ENCODE results near the gene PKN1. TPM values are rescaled to one million over a fixed set of nuclear protein-coding genes. Genes with fewer than 3 reads are reported as not detected.
A peak's percentile ranks its signal among the peaks of the same experiment; 100 is the strongest.

The PKN1 gene
- total and polyA plus RNA-seq, 9 of the 15 experiments (the other 6 are each of a cell fraction or from before 2014, with no cell fraction given), result 0.30 to 228 (median 77.5) TPM

DNA sequence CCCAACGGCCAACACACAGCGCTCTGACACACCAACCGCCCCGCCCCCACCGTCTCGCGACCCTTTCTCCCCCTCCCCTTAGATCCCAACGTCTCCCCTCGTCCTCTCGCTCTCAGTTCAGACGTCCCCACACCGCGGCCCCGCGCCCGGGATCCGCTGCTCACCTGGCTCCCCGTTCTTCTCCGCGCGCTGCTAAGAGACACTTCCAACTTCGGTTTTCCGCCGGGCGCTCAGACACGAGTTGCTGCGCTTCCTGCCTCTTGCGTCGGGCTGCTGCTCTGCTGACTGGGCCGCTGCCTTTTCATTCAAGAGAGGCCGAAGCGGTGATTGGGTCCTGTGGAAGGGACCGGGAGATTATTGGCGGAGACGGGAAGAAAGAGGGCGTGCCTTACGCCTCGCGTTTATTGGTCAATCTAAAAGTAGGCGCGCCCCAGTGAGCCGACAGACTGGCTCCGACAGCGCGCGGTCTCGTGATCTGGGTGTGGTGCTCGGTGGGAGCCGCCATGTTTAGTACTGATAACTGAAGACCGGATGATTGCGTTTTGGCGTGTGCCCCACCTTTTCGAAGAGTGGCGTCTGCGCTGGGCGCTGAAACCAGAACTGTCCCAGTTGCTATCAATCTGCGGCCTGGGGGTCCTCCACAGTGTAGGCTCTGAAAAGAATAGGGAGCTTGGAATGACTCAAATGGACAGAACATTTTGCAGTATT lies 13.8 kb upstream of the PKN1 start, which contains the start of gene DDX39A (continued):
- peak; percentile 48 for TF ChIP-seq FIP1L1 (IDR thresholded peaks at IDR 0.05; ENCODE audit: low read depth, low read length, poor library complexity, severe bottlenecking)
- TF ChIP-seq PHF20 (IDR thresholded peaks at IDR 0.05; ENCODE audit: partially characterized antibody), result peak; percentile 10
- no peak for TF ChIP-seq NCOA4 (IDR thresholded peaks at IDR 0.05; ENCODE audit: partially characterized antibody)
- no peak for TF ChIP-seq CREBBP (IDR thresholded peaks at IDR 0.05; ENCODE audit: low read depth, low read length)
- no peak for TF ChIP-seq ZNF133 (CRISPR knock-in tag; IDR thresholded peaks at IDR 0.05)
- no peak for TF ChIP-seq HMG20B (CRISPR knock-in tag; IDR thresholded peaks at IDR 0.05)
- TF ChIP-seq, protein P1, sequence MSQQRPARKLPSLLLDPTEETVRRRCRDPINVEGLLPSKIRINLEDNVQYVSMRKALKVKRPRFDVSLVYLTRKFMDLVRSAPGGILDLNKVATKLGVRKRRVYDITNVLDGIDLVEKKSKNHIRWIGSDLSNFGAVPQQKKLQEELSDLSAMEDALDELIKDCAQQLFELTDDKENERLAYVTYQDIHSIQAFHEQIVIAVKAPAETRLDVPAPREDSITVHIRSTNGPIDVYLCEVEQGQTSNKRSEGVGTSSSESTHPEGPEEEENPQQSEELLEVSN (IDR thresholded peaks at IDR 0.05; ENCODE audit: borderline replicate concordance in 1 of 2, extremely low read depth in 1 of 2, insufficient read depth in 1 of 2, insufficient read length in 1 of 2, low read depth in 1 of 2, low read length in 1 of 2, poor library complexity in 1 of 2, severe bottlenecking in 1 of 2), result peak; percentile 69 to 93
- no peak for TF ChIP-seq KAT2B (IDR thresholded peaks at IDR 0.05; ENCODE audit: low read depth, low read length)
- peak; percentile 66 for TF ChIP-seq MEIS2 (IDR thresholded peaks at IDR 0.05; ENCODE audit: partially characterized antibody)
- TF ChIP-seq, protein P2, sequence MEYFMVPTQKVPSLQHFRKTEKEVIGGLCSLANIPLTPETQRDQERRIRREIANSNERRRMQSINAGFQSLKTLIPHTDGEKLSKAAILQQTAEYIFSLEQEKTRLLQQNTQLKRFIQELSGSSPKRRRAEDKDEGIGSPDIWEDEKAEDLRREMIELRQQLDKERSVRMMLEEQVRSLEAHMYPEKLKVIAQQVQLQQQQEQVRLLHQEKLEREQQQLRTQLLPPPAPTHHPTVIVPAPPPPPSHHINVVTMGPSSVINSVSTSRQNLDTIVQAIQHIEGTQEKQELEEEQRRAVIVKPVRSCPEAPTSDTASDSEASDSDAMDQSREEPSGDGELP (CRISPR knock-in tag; IDR thresholded peaks at IDR 0.05; ENCODE audit: borderline replicate concordance), result peak; percentile 82
- no peak for TF ChIP-seq HDAC8 (tag; IDR thresholded peaks at IDR 0.05)
- peak; percentile 86 for TF ChIP-seq MGA (IDR thresholded peaks at IDR 0.05)
- TF ChIP-seq YBX1 (IDR thresholded peaks at IDR 0.05), result no peak
- TF ChIP-seq ARID1B (IDR thresholded peaks at IDR 0.05), result peak; percentile 67
